Peyer's patch (tissue), 4 donors: ENCODE data around the gene ULK1.

Experiments
- CTCF ChIP-seq, 6 experiments: fragments of 450-650 bp in 4 of 6; fragments of 200-600 bp in 2 of 6; sonication (generic) in 1 of 6; IDR thresholded peaks; one replicate each; pipeline ENCODE4 v1.5.1; 2017 to 2019; ENCODE audit warnings: antibody characterized with exemption in 6 of 6, mild to moderate bottlenecking in 3 of 6, moderate library complexity in 1 of 6
- POLR2A ChIP-seq, 2 donors: fragments of 450-650 bp; IDR thresholded peaks; one replicate each; pipeline ENCODE4 v1.5.1; 2017; ENCODE audit warnings: antibody characterized with exemption in 2 of 2, mild to moderate bottlenecking in 2 of 2, moderate library complexity in 2 of 2

- no peak for TF ChIP-seq CTCF (IDR thresholded peaks at IDR 0.05)
- TF ChIP-seq POLR2A (IDR thresholded peaks at IDR 0.05): no peak
Observed at GRCh38 chr12:131857908-131858850, 36.2 kb upstream of the ULK1 start.
